GM12878 (cell line): ENCODE measurements around the gene MSI2. TPM values are rescaled to one million over a fixed set of nuclear protein-coding genes. Genes with fewer than 3 reads are reported as not detected.
A peak's percentile ranks its signal among the peaks of the same experiment; 100 is the strongest.

ENCODE experiments used
- BHLHE40 ChIP-seq, 2 experiments: fragments of 450-650 bp in 1 of 2; IDR thresholded peaks; 2 replicates each; pipeline ENCODE4 v1.6.1; 2011 to 2017; ENCODE audit warnings: low read depth in 2 of 2, borderline replicate concordance in 1 of 2, improper control_type of control experiment in 1 of 2, low read length in 1 of 2, mild to moderate bottlenecking in 1 of 2
- BRCA1 ChIP-seq: IDR thresholded peaks from 2 replicates; pipeline ENCODE4 v1.6.1; 2011; ENCODE audit warnings: low read depth, low read length, improper control_type of control experiment
- CHD4 ChIP-seq: fragments of 200-600 bp; sonication (generic); IDR thresholded peaks from 2 replicates; pipeline ENCODE4 v1.6.1; 2016; ENCODE audit warnings: mild to moderate bottlenecking
- EZH2 ChIP-seq: IDR thresholded peaks from 2 replicates; pipeline ENCODE4 v1.6.1; 2012; ENCODE audit warnings: low read depth, mild to moderate bottlenecking, control low read depth, inconsistent platforms, low read length, borderline replicate concordance; ENCODE audit not compliant: control insufficient read depth
- HDAC2 ChIP-seq: fragments of 200-600 bp; sonication (generic); IDR thresholded peaks from 2 replicates; pipeline ENCODE4 v1.6.1; 2017
- NBN ChIP-seq: fragments of 450-650 bp; IDR thresholded peaks from 2 replicates; pipeline ENCODE4 v1.6.1; 2016
- NFIC ChIP-seq: IDR thresholded peaks from 2 replicates; pipeline ENCODE4 v1.6.1; 2012; ENCODE audit warnings: low read depth, mild to moderate bottlenecking, inconsistent platforms, low read length, moderate library complexity
- NFYB ChIP-seq: IDR thresholded peaks from 2 replicates; pipeline ENCODE4 v1.6.1; 2011; ENCODE audit warnings: low read depth, mild to moderate bottlenecking, low read length, improper control_type of control experiment, moderate library complexity; ENCODE audit not compliant: insufficient read depth
- POLR2AphosphoS5 ChIP-seq: IDR thresholded peaks from 2 replicates; pipeline ENCODE4 v1.6.1; 2011; ENCODE audit warnings: mild to moderate bottlenecking, low read length, inconsistent platforms
- RUNX3 ChIP-seq: IDR thresholded peaks from 2 replicates; pipeline ENCODE4 v1.6.1; 2012; ENCODE audit warnings: low read length, inconsistent platforms
- SIX5 ChIP-seq: IDR thresholded peaks from 2 replicates; pipeline ENCODE4 v1.6.1; 2011; ENCODE audit warnings: mild to moderate bottlenecking, low read depth, low read length, moderate library complexity; ENCODE audit not compliant: severe bottlenecking
- SP1 ChIP-seq: IDR thresholded peaks from one replicate; pipeline ENCODE4 v1.6.1; 2011; ENCODE audit warnings: low read depth, low read length
- STAT1 ChIP-seq: fragments of 450-650 bp; conservative IDR thresholded peaks from 2 replicates; pipeline ENCODE4 v1.6.1; 2014; ENCODE audit warnings: antibody characterized with exemption, mild to moderate bottlenecking
- TCF3 ChIP-seq: IDR thresholded peaks from 2 replicates; pipeline ENCODE4 v1.6.1; 2012; ENCODE audit warnings: low read depth, mild to moderate bottlenecking, low read length, borderline replicate concordance; ENCODE audit not compliant: insufficient read depth
- polyA plus RNA-seq, 11 experiments: library from polyadenylated mRNA; depleted of rRNA in 4 of 11; unstranded in 6 of 11; stranded (reverse) in 5 of 11; fragments of >200 nt; fragmentation: Nextera tagmentation in 4 of 11; fragmentation: Illumina TruSeq in 1 of 11; extraction: Ambion mirVana in 4 of 11; extraction: Trizol in 1 of 11; gene quantifications; 1 replicate in 1 of 11; 2 replicates in 10 of 11; pipeline versions ENCODE4 v1.2.1 to v1.2.3, GENCODE V29; 2011 to 2016; ENCODE audit warnings: inconsistent platforms in 2 of 11, missing spikeins in 2 of 11, low read depth in 1 of 11
- total RNA-seq, 4 experiments: library from RNA; depleted of rRNA in 3 of 4; stranded (reverse); fragments of >200 nt in 3 of 4; fragmentation: Illumina TruSeq in 1 of 4; extraction: Trizol in 1 of 4; gene quantifications; 2 replicates each; pipeline versions ENCODE4 v1.2.1 to v1.2.3, GENCODE V29; 2013 to 2021
- TF ChIP-seq, protein P1 (sequence below): fragments of 450-650 bp; IDR thresholded peaks from 2 replicates; pipeline ENCODE4 v1.6.1; 2017; ENCODE audit warnings: low read depth, mild to moderate bottlenecking, moderate library complexity
- TF ChIP-seq, protein P2 (sequence below): fragments of 450-650 bp; IDR thresholded peaks from 2 replicates; pipeline ENCODE4 v1.6.1; 2016; ENCODE audit warnings: mild to moderate bottlenecking
- TF ChIP-seq, protein P3 (sequence below): fragments of 450-650 bp; IDR thresholded peaks from 2 replicates; pipeline ENCODE4 v1.6.1; 2016; ENCODE audit warnings: mild to moderate bottlenecking, moderate library complexity, borderline replicate concordance
- TF ChIP-seq, protein P4 (sequence below): IDR thresholded peaks from 2 replicates; pipeline ENCODE4 v1.6.1; 2012; ENCODE audit warnings: low read length, inconsistent platforms
- TF ChIP-seq, protein P5 (sequence below): fragments of 450-650 bp; IDR thresholded peaks from 2 replicates; pipeline ENCODE4 v1.6.1; 2017; ENCODE audit warnings: mild to moderate bottlenecking

The MSI2 gene
- total and polyA plus RNA-seq, 10 of the 15 experiments (the other 5 are each of a cell fraction or from before 2014, with no cell fraction given): 6.1 to 76.1 (median 42.0) TPM

DNA sequence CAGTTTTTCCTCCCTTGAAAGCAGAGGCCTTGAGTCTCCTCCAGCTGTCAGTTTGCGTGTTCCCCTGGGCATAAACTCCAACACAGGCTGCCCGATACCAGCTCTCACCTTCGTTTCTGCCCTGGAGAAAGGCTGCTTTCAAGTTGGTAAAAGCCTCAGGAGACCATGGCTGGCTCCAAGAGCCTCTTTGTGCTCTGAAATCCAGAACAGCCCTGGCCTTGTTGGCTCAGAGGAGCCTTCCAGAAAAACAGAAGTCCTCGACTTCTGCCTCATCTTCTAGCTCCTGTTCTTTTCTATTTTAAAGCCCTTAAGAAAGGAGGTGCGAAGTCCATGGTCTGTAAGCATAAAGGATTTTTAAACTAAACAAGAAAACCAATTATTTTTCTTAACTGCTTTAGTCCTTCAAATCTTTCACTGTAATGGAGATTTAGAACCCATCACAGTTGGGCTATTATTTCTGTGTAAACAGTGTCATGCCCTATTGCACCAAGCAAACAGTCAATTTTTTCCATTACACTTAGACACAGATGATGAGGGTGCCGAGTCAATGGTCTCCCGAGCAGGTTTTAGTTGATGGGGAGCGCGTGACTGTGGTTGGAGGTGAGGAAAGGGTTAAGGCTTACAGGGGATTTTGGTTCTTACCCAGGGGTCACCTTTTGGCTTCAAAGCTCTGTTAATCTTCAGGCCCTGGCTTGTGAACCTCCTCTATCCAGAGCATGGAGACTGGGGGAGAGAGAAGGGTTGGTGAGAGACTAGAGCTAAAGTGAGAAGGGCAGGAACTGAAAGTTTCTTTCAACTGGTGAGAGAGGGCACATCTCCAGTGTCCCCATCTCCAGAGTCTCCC is 212.8 kb downstream of the MSI2 start (continued):
- TF ChIP-seq, protein P1, sequence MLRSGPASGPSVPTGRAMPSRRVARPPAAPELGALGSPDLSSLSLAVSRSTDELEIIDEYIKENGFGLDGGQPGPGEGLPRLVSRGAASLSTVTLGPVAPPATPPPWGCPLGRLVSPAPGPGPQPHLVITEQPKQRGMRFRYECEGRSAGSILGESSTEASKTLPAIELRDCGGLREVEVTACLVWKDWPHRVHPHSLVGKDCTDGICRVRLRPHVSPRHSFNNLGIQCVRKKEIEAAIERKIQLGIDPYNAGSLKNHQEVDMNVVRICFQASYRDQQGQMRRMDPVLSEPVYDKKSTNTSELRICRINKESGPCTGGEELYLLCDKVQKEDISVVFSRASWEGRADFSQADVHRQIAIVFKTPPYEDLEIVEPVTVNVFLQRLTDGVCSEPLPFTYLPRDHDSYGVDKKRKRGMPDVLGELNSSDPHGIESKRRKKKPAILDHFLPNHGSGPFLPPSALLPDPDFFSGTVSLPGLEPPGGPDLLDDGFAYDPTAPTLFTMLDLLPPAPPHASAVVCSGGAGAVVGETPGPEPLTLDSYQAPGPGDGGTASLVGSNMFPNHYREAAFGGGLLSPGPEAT: peak; percentile 82
- TF ChIP-seq POLR2AphosphoS5: no peak
- no peak for TF ChIP-seq EZH2
- TF ChIP-seq, protein P2, sequence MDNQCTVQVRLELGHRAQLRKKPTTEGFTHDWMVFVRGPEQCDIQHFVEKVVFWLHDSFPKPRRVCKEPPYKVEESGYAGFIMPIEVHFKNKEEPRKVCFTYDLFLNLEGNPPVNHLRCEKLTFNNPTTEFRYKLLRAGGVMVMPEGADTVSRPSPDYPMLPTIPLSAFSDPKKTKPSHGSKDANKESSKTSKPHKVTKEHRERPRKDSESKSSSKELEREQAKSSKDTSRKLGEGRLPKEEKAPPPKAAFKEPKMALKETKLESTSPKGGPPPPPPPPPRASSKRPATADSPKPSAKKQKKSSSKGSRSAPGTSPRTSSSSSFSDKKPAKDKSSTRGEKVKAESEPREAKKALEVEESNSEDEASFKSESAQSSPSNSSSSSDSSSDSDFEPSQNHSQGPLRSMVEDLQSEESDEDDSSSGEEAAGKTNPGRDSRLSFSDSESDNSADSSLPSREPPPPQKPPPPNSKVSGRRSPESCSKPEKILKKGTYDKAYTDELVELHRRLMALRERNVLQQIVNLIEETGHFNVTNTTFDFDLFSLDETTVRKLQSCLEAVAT: 0 out of 2 replicates have a peak, but pooled peaks have one; percentile 37
- TF ChIP-seq, protein P3, sequence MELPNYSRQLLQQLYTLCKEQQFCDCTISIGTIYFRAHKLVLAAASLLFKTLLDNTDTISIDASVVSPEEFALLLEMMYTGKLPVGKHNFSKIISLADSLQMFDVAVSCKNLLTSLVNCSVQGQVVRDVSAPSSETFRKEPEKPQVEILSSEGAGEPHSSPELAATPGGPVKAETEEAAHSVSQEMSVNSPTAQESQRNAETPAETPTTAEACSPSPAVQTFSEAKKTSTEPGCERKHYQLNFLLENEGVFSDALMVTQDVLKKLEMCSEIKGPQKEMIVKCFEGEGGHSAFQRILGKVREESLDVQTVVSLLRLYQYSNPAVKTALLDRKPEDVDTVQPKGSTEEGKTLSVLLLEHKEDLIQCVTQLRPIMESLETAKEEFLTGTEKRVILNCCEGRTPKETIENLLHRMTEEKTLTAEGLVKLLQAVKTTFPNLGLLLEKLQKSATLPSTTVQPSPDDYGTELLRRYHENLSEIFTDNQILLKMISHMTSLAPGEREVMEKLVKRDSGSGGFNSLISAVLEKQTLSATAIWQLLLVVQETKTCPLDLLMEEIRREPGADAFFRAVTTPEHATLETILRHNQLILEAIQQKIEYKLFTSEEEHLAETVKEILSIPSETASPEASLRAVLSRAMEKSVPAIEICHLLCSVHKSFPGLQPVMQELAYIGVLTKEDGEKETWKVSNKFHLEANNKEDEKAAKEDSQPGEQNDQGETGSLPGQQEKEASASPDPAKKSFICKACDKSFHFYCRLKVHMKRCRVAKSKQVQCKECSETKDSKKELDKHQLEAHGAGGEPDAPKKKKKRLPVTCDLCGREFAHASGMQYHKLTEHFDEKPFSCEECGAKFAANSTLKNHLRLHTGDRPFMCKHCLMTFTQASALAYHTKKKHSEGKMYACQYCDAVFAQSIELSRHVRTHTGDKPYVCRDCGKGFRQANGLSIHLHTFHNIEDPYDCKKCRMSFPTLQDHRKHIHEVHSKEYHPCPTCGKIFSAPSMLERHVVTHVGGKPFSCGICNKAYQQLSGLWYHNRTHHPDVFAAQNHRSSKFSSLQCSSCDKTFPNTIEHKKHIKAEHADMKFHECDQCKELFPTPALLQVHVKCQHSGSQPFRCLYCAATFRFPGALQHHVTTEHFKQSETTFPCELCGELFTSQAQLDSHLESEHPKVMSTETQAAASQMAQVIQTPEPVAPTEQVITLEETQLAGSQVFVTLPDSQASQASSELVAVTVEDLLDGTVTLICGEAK: no peak
- no peak for TF ChIP-seq CHD4
- no peak for TF ChIP-seq HDAC2
- no peak for TF ChIP-seq STAT1
- peak; percentile 81 for TF ChIP-seq NBN
- 0 out of 2 replicates have a peak, but pooled peaks have one; percentile 13 for TF ChIP-seq TCF3
- TF ChIP-seq SIX5: no peak
- peak; percentile 72 to 90; a peak in 3 of 4 replicates for TF ChIP-seq BHLHE40 (IDR thresholded peaks at IDR 0.05; ENCODE audit: borderline replicate concordance in 1 of 2, low read depth in 2 of 2, low read length in 1 of 2)
- TF ChIP-seq SP1: no peak
- TF ChIP-seq, protein P4, sequence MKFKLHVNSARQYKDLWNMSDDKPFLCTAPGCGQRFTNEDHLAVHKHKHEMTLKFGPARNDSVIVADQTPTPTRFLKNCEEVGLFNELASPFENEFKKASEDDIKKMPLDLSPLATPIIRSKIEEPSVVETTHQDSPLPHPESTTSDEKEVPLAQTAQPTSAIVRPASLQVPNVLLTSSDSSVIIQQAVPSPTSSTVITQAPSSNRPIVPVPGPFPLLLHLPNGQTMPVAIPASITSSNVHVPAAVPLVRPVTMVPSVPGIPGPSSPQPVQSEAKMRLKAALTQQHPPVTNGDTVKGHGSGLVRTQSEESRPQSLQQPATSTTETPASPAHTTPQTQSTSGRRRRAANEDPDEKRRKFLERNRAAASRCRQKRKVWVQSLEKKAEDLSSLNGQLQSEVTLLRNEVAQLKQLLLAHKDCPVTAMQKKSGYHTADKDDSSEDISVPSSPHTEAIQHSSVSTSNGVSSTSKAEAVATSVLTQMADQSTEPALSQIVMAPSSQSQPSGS: no peak; the same call in 1 of the 2 replicates
- TF ChIP-seq BRCA1: no peak
- TF ChIP-seq NFYB: no peak
- peak; percentile 81 for TF ChIP-seq RUNX3
- TF ChIP-seq, protein P5, sequence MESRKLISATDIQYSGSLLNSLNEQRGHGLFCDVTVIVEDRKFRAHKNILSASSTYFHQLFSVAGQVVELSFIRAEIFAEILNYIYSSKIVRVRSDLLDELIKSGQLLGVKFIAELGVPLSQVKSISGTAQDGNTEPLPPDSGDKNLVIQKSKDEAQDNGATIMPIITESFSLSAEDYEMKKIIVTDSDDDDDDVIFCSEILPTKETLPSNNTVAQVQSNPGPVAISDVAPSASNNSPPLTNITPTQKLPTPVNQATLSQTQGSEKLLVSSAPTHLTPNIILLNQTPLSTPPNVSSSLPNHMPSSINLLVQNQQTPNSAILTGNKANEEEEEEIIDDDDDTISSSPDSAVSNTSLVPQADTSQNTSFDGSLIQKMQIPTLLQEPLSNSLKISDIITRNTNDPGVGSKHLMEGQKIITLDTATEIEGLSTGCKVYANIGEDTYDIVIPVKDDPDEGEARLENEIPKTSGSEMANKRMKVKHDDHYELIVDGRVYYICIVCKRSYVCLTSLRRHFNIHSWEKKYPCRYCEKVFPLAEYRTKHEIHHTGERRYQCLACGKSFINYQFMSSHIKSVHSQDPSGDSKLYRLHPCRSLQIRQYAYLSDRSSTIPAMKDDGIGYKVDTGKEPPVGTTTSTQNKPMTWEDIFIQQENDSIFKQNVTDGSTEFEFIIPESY: no peak
- TF ChIP-seq NFIC: no peak
